Astrocyte (in vitro differentiated cells and primary cell): Measurements from ENCODE around the gene ARHGEF17. TPM values are rescaled to one million over a fixed set of nuclear protein-coding genes. Genes with fewer than 3 reads are reported as not detected.
"Not testable (repeated sequence)": the region's sequence is repeated elsewhere in the genome, so short reads cannot be mapped to it uniquely, and the experiment has no call there.

Source experiments
- DNase-seq: peaks from one replicate; pipeline ENCODE4 v3.0.0-alpha.2; 2010; ENCODE audit warnings: low read depth
- FAIRE-seq: peaks from 2 replicates; lab custom pipeline; 2011; peaks lifted over from hg19 to GRCh38; lab: Jason Lieb, UNC
- H2AFZ ChIP-seq: 2 replicates; pipeline ENCODE4 v1.6.0; 2012; ENCODE audit warnings: low read depth, low read length, inconsistent platforms
- H3K27ac ChIP-seq: 2 replicates; pipeline ENCODE4 v1.5.1; 2011; ENCODE audit warnings: low read depth, low read length, inconsistent platforms
- H3K27me3 ChIP-seq: 2 replicates; pipeline ENCODE4 v1.6.0; 2011; ENCODE audit warnings: low read length, inconsistent platforms; ENCODE audit not compliant: insufficient read depth
- H3K36me3 ChIP-seq: 2 replicates; pipeline ENCODE4 v1.5.1; 2011; ENCODE audit warnings: low read length, inconsistent platforms; ENCODE audit not compliant: insufficient read depth
- H3K4me1 ChIP-seq: 2 replicates; pipeline ENCODE4 v1.5.1; 2011; ENCODE audit warnings: low read length, inconsistent platforms; ENCODE audit not compliant: insufficient read depth
- H3K4me2 ChIP-seq: 2 replicates; pipeline ENCODE4 v1.6.0; 2012; ENCODE audit warnings: low read length, inconsistent platforms
- H3K4me3 ChIP-seq: 2 replicates; pipeline ENCODE4 v1.5.1; 2011; ENCODE audit warnings: low read depth, mild to moderate bottlenecking, low read length, inconsistent platforms; ENCODE audit not compliant: insufficient read depth
- H3K79me2 ChIP-seq: 2 replicates; pipeline ENCODE4 v1.6.0; 2012; ENCODE audit warnings: mild to moderate bottlenecking, low read length, inconsistent platforms; ENCODE audit not compliant: insufficient read depth
- H3K9ac ChIP-seq: 2 replicates; pipeline ENCODE4 v1.6.0; 2012; ENCODE audit warnings: mild to moderate bottlenecking, low read length, inconsistent platforms
- H3K9me3 ChIP-seq: 2 replicates; pipeline ENCODE4 v1.5.1; 2012; ENCODE audit warnings: low read depth, mild to moderate bottlenecking, low read length, inconsistent platforms; ENCODE audit not compliant: insufficient read depth
- H4K20me1 ChIP-seq: 2 replicates; pipeline ENCODE4 v1.6.0; 2012; ENCODE audit warnings: low read length, inconsistent platforms; ENCODE audit not compliant: insufficient read depth
- H3K27ac Mint-ChIP-seq: one replicate; pipeline ENCODE4 v1.8.0; 2021; ENCODE audit warnings: mild to moderate bottlenecking, mixed read lengths; ENCODE audit not compliant: unreplicated experiment
- H3K27me3 Mint-ChIP-seq: one replicate; pipeline ENCODE4 v1.8.0; 2021; ENCODE audit warnings: low read depth, mixed read lengths; ENCODE audit not compliant: unreplicated experiment
- H3K36me3 Mint-ChIP-seq: one replicate; pipeline ENCODE4 v1.8.0; 2021; ENCODE audit warnings: low read depth, mixed read lengths; ENCODE audit not compliant: unreplicated experiment
- H3K4me1 Mint-ChIP-seq: one replicate; pipeline ENCODE4 v1.8.0; 2021; ENCODE audit warnings: low read depth, mixed read lengths; ENCODE audit not compliant: unreplicated experiment
- H3K4me3 Mint-ChIP-seq: one replicate; pipeline ENCODE4 v1.8.0; 2021; ENCODE audit warnings: mild to moderate bottlenecking, moderate library complexity, mixed read lengths; ENCODE audit not compliant: unreplicated experiment
- H3K9me3 Mint-ChIP-seq: one replicate; pipeline ENCODE4 v1.8.0; 2021; ENCODE audit warnings: mild to moderate bottlenecking, mixed read lengths; ENCODE audit not compliant: unreplicated experiment
- EZH2 ChIP-seq: IDR thresholded peaks from 2 replicates; pipeline ENCODE4 v1.6.1; 2012; ENCODE audit warnings: mild to moderate bottlenecking, low read length, inconsistent platforms; ENCODE audit not compliant: insufficient read depth
- total RNA-seq: library from RNA; stranded (reverse); gene quantifications from 2 replicates; pipeline ENCODE4 v1.2.1, GENCODE V29; 2021
- TF ChIP-seq, protein P1 (sequence below): IDR thresholded peaks from 2 replicates; pipeline ENCODE4 v1.5.1; 2011; ENCODE audit warnings: low read depth, mild to moderate bottlenecking, inconsistent platforms, low read length, moderate library complexity; ENCODE audit not compliant: insufficient read depth

Gene ARHGEF17
- total RNA-seq, 1 donor from 2014 or later: 66.4 TPM

DNA sequence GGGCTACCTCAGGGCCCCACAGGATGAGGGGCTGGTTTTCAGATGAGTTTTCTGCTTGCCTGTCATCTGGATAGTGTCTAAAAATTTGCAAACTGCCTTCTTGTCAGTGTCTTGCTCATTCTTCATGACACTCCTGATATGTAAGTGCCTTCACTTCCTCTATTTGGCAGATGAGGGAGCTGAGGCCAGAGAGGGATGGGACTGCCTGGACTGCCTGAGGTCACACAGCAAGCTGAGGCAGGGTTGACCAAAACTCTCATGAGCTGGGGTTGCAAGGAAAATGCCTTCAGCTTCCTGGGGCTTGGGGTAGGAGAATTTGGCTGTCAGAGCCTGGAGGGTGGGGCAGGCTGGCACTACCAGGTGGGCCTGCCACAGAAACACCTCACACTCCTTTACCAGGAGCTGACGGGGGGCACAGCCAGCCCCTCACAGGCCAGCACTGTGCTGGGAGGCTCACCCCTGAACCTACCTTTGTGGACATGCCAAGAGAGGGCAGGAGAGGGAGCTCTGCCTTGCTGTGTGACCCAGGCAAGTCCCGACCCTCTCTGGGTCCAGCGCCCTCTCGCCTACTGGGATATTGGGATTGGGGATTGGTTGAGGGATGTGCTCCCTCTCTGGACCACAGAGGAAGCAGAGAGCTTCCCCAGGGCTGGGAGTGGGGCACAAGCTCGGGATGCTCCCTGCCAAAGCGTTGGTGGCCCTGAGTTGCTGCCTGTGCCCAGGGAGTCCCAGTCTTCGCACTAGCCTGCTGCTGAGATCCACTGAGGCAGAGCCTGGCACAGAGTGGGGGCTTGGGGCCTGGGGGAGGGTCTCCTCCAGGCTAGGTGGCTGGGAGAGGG is 37.8 kb upstream of the ARHGEF17 start:
- no peak overlapping the region for H3K4me3 Mint-ChIP-seq

DNA sequence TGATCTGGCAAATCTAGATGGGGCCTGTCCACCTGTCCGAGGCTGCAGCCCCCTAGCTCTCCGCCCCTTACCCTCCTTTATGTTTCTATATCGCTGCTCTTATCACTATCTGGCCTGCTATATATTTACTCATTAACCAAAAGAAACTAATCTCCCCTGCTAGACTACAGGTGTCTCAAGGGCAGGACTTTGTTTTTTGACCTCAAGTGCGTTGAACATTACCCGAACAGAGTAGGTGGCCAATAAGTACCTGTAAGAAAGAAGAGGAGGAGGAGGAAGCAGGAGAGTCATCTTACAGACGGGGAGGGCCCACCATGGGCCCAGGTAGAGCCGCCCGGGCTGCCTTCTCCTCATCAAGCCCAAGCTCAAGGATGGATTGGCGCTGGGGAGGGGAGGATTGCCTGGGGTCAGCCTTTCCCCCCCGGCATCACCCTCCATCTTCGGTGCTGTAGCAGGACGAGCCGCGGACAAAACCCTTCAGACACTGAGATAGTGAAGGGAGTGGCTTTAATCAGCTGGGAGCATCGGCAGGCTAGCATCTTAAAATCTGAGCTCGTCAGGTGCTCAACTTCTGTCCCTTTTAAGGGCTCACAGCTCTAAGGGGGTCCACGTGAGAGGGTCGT is 37.1 kb upstream of the ARHGEF17 start:
- Histone ChIP-seq H3K9me3 (no peaks in the 10 kb centered on the region), H3K4me1 (no peaks in the 10 kb centered on the region), H3K4me3 (no peak overlapping the region), H3K9ac (no peak overlapping the region), H3K27ac (no peak overlapping the region), H3K27me3 (peaks cover 12% of the 10 kb centered on the region), H3K4me2 (no peak overlapping the region), H2AFZ (no peak overlapping the region), H4K20me1 (no peaks in the 10 kb centered on the region), H3K36me3 (no peaks in the 10 kb centered on the region), H3K79me2 (no peaks in the 10 kb centered on the region)
- no peaks in the 10 kb centered on the region for H3K9me3 Mint-ChIP-seq
- H3K36me3 Mint-ChIP-seq: no peaks in the 10 kb centered on the region
- H3K27ac Mint-ChIP-seq: no peak overlapping the region
- peaks cover 38% of the 10 kb centered on the region for H3K27me3 Mint-ChIP-seq
- H3K4me1 Mint-ChIP-seq: peaks cover 4% of the 10 kb centered on the region
- H3K4me3 Mint-ChIP-seq: no peak overlapping the region
- FAIRE-seq: no peak
- DNase-seq: no peak
- TF ChIP-seq, protein P1, sequence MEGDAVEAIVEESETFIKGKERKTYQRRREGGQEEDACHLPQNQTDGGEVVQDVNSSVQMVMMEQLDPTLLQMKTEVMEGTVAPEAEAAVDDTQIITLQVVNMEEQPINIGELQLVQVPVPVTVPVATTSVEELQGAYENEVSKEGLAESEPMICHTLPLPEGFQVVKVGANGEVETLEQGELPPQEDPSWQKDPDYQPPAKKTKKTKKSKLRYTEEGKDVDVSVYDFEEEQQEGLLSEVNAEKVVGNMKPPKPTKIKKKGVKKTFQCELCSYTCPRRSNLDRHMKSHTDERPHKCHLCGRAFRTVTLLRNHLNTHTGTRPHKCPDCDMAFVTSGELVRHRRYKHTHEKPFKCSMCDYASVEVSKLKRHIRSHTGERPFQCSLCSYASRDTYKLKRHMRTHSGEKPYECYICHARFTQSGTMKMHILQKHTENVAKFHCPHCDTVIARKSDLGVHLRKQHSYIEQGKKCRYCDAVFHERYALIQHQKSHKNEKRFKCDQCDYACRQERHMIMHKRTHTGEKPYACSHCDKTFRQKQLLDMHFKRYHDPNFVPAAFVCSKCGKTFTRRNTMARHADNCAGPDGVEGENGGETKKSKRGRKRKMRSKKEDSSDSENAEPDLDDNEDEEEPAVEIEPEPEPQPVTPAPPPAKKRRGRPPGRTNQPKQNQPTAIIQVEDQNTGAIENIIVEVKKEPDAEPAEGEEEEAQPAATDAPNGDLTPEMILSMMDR: no peak
- no peak for TF ChIP-seq EZH2

More for the DNA sequence above, 37.8 kb upstream of the ARHGEF17 start:
- H3K27me3 Mint-ChIP-seq: peaks cover 39% of the 10 kb centered on the region
- Histone ChIP-seq H3K4me3 (no peak overlapping the region), H4K20me1 (no peaks in the 10 kb centered on the region), H3K36me3 (no peaks in the 10 kb centered on the region), H3K79me2 (no peaks in the 10 kb centered on the region), H3K9me3 (no peaks in the 10 kb centered on the region), H3K4me2 (no peak overlapping the region), H3K27ac (no peak overlapping the region), H3K4me1 (no peaks in the 10 kb centered on the region), H2AFZ (no peak overlapping the region), H3K9ac (no peak overlapping the region), H3K27me3 (peaks cover 16% of the 10 kb centered on the region)
- TF ChIP-seq EZH2: no peak
- TF ChIP-seq, protein P1: no peak
- no peaks in the 10 kb centered on the region for H3K36me3 Mint-ChIP-seq
- no peak overlapping the region for H3K27ac Mint-ChIP-seq
- no peak for FAIRE-seq
- H3K4me1 Mint-ChIP-seq: peaks cover 4% of the 10 kb centered on the region
- DNase-seq: no peak
- H3K9me3 Mint-ChIP-seq: no peaks in the 10 kb centered on the region

DNA sequence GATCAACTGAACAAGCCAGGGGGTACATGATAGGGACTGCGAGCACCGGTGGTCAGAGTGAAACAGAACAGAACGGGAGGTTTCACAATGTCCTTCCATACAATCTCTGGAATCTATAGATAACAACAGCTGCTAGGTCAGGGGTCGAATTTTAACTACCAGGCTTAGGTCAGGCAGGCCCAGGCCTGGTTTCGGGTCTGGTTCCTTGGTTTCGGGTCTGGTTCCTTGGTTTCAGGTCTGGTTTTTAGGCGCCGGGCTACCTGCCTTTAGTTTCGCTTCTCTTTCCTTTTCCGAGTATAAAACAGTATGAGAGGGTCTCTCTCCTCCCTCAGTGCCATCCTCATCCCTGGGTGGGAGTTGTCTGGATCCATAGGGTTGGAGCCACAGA is 36.6 kb upstream of the ARHGEF17 start:
- Mint-ChIP-seq H3K27ac (peak overlapping the region; percentile 18), H3K27me3 (peaks cover 34% of the 10 kb centered on the region)
- not testable (repeated sequence) for H3K36me3 ChIP-seq, H3K9ac ChIP-seq, H3K9me3 ChIP-seq, H3K4me2 ChIP-seq, FAIRE-seq, H3K9me3 Mint-ChIP-seq, H3K27ac ChIP-seq, H4K20me1 ChIP-seq, H3K4me3 ChIP-seq, H3K4me1 Mint-ChIP-seq, H3K79me2 ChIP-seq, H3K27me3 ChIP-seq, DNase-seq, H2AFZ ChIP-seq, H3K4me3 Mint-ChIP-seq, H3K36me3 Mint-ChIP-seq, H3K4me1 ChIP-seq
